GM18858 (cell line): ENCODE measurements around the gene NCF1.
A peak's percentile ranks its signal among the peaks of the same experiment; 100 is the strongest.
"Not testable (repeated sequence)": the region's sequence is repeated elsewhere in the genome, so short reads cannot be mapped to it uniquely, and the experiment has no call there.

Experiments
- ATAC-seq: cut with Tn5 transposase; IDR thresholded peaks from one replicate; pipeline ENCODE4 v1.9.1; 2021; ENCODE audit not compliant: unreplicated experiment

NCF1 gene

DNA sequence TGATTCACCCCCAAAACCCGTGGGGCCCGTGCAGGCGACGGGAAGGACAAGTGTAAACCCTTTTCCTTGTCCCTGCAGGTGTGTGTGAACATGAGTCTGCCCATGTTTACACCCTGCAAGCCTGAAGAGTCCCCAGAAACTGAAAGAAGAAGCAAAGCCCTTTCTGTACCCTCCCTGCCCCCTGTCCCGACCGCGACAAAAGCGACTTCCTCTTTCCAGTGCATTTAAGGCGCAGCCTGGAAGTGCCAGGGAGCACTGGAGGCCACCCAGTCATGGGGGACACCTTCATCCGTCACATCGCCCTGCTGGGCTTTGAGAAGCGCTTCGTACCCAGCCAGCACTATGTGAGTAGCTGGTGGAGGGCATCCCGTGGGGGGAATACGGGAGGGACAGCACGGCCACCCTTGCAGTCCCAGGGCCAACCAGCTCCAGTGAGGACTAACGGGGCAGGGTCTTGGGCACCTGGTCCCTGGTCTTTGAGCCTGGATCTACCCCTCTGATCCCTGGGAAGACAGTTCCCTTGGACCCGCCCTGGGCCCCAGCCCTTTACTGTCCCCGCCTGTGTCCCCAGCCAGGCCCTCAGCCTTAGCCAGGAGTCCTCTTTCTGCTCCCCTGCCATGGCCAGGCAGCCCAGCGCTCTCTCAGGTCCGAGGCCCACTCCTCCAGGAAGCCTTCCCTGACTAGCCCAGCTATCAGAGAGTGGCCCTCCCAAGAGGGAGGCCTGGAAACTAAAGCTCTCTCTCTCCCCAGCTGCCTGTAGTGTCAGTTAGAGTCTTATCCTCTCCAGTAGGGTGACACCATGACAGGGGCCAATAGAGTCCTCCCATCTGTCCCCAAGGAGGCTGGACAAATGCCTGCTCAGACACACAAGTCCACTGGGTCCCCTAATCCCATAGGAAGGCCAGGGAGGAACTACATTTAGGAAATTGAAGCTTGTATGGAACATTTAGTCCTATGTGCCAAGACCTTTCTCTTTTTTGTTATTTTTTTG, at the start of gene NCF1:
TSS of gene NCF1 (plus strand) at position 252 of the 991 bp plus-strand sequence. CDS start at position 273, 21 bp downstream.
- peak; percentile 71 for ATAC-seq

DNA sequence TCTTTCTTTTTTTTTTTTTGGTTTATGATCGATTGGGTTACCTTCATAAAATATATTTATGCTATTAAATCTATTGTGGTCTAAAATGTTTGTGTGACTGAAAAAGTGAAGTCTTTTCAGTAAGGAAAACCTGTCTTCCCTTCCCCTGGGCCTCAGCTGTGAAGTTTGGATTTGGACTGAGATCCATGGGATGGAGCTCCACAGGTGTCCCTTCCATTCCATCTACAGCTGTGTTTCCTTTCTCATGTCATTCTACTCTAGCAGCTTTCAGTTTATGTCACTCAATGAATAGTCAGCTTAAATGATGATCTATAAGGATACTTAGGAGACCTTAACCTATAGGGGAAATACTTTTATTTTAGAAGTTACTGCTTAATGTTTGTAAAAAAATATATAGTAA, 48.0 kb upstream of the NCF1 start:
- ATAC-seq: no peak

DNA sequence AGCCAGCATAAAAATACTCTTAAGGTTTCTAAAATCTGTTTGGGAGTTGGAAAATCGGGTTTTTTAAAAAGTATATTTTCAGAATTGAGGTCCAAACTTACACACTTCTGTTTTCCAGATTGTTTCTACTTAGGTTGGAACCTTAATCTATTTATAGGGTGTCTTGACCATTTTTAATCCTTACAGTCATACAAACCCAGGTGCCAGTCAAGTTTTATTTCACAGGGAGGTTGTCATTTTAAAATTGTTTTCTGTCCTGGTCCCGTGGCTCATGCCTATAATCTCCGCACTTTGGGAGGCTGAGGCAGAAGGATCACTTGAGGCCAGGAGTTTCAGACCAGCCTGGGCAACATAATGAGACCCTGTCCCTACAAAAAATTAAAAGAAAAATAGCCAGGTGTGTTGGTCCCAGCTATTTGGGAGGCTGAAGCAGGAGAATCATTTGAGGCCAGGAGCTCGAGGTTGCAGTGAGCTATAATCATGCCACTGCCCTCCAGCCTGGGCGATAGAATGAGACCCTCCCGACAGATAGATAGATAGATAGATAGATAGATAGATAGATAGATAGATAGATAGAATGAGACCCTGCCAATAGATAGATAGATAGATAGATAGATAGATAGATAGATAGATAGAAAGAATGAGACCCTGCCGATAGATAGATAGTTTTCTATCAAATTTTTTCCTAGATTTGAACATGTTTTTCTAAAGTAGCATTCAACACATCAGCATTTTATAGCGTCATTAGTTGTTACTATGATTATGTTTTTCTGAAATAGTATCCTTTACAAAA, 47.3 kb upstream of the NCF1 start:
- no peak for ATAC-seq

DNA sequence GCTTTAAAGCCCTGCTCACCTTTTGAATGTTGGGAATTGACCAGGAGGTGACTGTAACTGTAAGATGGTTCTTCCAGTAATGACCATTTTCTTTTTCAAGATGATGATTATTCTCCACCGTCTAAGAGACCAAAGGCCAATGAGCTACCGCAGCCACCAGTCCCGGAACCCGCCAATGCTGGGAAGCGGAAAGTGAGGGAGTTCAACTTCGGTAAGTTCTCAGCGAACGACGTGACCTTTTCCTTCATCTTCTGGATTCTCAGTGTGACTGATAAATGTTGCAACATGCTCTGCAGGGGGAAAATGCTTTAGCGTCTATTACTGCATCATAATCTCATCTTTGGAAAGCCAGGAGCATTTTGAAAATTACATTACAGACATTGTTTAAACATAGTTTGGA, 45.1 kb upstream of the NCF1 start:
- not testable (repeated sequence) for ATAC-seq

DNA sequence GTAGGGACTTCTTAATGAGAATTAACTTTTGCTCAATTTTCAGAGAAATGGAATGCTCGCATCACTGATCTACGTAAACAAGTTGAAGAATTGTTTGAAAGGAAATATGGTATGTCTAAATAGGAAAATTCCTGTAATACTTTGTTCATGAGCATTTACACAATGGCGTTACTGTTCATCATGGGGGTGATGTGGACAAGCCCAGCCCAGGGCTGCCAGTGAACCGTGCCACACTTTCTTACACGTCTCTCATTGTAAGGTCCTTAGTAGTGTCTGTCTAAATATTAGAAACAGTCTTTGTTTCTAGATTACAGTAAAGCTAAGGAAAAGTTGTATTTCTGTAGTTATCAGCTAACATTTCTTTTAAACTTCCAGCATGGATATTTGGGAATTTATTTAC, 43.6 kb upstream of the NCF1 start:
- not testable (repeated sequence) for ATAC-seq

DNA sequence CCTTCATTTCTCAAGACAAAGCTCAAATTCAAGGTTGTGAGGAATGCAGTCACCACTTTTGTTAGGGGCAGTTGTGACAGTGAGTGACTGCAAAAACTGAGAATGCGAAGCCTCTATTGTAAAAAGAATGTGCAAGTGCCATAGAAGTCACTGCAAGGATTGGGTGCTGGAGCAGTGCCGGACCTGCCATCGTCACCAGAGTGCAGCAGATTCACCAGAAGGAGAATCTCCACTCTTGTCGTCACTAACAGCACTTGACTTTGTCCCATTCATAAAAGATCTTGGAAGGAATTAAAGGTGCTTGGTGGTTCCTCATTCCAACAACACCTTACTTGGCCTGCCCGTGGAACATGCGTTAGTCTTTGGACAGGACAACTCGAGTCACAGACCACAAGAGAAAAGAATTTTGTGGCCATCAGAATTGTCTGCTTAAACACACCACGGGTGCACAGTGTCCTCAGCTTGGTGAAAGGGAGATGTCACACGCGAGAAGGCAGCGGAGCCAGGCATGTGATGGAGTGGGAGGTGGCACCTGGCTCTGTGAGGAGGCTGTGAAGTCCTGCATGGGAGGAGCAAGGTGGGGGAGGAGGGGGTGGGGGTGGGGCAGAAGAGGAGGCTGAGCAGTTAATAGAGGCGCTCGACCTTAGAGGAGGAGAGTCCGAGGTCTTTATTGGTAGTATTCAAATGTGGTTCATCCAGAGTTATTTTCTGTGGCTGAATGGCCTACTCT, 33.7 kb upstream of the NCF1 start:
- not testable (repeated sequence) for ATAC-seq

DNA sequence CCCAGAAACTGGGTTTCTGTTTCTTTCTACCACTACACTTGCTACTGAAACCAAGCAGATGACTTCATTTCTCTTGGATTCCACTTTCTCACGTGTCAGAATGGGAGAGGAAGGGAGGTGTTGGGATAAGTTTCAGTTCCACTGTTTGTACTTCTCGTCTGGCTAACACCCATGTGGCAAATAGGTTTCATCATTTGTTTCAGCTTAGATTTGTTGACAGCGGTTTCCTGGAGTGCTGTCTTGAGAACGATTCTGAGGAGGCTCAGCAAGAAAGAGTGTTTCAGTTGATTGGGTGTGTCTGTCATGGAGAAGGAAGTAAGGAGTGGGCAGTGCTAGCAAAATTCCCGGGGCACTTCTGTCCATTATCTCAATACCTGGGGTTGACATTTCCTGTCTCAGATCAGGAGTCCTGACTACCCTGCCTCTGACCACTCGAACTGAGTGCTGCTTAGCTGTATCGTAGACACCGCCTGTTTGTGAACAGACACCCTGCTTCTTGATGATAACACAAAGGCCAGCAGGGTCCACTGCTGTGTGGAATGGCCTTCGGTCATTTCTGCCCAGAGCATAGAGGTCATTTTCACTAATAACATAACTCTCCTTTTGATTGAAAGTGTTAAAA, 29.8 kb upstream of the NCF1 start:
- ATAC-seq: not testable (repeated sequence)

DNA sequence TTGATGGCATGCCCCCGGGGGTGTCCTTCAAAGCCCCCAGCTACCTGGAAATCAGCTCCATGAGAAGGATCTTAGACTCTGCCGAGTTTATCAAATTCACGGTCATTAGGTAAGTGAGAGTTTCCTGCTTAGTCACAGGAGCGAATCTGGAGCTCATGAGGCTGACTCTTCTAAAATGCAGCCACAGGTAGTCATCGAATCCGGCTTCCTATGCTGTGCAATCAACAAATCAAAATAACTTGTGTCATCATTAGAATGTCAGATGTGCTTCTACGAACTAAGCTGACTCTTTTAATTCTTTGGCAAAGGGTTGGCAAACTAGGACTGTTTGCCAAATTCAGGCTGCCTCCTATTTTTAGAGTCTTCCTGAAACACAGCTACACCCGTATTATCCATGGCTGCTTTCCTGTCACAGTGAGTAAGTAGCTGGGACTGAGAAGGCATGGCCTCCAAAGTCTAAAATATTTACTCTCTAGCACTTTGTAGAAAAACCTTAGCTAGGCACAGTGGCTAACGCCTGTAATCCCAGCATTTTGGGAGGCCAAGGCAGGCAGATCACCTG, 19.8 kb upstream of the NCF1 start:
- not testable (repeated sequence) for ATAC-seq

DNA sequence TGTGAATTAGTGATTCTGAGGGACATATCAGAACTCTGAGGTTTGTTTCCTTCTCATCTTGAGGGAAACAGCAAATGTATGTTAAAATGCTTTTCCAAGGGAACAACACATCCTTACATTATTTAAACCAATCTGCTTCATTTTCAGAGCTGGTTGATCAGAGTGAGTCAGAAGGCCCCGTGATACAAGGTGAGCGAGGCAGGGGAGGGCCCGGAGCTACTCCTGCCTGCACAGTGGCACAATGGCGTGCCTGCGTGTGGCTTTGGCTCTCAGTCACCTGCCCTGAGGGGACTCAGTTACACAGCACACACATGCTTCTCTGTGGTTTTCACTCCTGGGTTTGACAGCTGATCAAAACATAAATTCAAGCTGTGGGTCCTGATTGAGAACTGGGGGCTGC, 17.1 kb upstream of the NCF1 start:
- not testable (repeated sequence) for ATAC-seq

DNA sequence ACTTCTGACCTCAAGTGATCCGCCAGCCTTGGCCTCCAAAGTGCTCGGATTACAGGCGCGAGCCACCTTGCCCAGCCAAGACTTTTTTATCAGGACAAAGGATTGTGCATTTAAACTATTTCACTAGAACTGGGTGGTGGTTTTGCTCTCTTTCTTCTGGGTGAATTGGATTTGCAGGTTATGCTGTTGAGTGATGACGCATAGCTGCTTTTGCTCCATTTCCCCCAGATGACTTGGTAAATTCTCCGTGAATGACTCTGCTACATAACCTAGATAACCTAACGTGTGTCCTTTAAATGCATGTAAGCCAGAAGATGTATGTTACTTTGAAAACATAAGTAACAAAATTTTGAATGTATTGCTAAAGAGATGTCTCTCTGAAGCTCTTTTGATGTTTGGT, 15.5 kb upstream of the NCF1 start:
- not testable (repeated sequence) for ATAC-seq

DNA sequence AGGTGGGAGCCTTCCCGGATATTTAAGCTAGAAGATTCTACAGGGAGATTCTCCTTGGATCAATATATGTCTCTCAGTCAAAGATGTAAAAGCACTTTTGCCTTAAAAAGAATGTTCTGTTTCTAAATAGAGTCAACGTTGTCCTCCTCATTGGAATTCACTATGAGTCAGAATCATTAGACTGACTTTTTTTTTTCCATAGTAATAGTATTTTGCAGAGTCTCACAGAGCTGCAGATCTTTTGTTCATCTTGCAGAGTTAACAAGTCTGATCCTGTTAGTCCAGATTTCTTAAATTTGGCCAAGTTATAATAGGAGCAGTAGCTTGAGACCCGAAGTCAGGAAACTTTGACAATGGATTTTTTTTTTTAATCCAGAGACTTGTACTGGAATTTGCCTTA, 14.8 kb upstream of the NCF1 start:
- not testable (repeated sequence) for ATAC-seq

DNA sequence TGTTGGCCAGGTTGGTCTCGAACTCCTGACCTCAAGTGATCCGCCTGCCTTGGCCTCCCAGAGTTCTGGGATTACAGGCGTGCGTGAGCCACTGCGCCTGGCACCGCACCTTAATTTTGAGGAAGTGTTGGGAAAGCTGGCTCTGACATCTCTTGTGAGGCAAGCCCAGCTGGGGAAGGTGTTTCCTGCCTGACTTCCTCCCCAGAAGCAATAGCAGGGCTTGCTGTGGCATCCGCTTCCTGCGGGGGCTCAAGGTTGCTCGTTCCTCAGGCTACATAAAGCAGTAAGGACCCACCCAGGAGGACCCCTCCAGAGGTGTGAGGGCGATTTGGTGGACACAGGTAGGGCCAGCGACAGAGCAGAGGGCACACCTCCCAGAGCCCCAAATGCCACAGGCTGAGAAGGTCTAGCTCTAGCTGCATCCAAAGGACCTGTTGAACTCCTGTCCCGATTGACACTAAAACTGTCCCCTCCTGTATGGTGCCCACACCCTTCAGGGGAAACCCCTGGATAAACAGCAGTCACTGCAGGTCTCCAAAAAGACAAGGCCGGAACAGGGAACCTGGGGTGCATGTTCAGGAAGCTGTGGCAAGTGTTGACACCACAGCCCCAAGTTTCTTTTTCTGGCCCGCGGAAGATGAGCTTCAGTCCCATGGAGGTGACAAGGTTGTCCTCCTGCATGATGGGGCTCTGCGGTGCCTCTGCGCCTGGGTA, 8.4 kb upstream of the NCF1 start:
- ATAC-seq: not testable (repeated sequence)

DNA sequence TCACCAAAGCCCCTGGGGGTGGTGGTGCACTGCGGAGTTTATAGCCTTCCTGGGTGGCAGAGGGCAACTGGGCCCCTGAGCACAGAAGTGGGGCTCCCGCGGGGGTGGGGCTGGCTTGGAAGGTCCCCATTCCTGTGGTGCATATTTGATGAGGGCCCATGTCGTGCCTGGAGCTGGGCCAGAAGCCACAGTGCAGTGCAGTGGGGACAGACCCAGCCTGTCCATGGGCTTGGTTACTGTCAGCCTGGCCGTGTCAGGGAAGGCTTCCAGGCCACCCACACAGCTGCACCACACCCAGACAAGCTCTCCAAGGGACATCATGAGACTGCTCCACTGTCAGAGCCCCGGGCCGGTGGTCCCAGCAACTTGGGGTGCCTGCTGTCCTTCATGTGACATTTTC, 7.3 kb upstream of the NCF1 start:
- ATAC-seq: not testable (repeated sequence)

DNA sequence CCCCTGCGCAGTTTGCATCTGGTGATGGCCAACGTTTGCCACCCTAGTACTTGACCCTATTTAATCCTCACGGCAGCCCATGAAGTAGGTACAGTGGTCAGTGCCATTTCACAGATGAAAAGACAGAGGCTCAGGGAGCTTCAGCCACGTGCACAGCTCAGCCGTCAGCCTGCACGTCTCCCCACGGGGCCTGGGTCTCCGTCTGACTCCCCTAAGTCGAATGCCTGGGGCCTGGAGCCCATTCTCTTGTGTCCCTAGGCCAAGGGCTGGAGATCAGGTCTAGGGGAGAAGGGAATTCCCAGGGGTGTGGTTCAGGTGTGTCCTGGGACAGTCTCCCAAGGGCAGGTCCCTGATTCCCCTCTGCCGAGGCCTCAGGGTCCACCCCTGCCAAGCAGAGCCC, 6.8 kb upstream of the NCF1 start:
- ATAC-seq: not testable (repeated sequence)

DNA sequence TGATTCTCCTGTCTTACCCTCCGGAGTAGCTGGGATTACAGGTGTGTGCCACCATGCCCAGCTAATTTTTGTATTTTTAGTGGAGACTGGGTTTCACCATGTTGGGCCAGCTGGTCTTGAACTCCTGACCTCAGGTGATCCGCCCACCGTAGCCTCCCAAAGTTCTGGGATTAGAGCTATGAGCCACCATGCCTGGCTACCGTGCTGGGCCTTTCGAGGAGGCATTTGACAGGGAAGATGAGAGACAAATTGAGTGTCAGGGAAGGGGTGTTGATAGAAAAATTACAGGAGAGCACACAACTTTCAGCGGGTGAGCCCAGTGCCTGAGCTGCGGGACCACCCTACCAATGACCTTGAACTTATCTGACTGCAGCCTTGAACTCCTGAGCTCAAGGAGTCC, 3.7 kb upstream of the NCF1 start:
- not testable (repeated sequence) for ATAC-seq

DNA sequence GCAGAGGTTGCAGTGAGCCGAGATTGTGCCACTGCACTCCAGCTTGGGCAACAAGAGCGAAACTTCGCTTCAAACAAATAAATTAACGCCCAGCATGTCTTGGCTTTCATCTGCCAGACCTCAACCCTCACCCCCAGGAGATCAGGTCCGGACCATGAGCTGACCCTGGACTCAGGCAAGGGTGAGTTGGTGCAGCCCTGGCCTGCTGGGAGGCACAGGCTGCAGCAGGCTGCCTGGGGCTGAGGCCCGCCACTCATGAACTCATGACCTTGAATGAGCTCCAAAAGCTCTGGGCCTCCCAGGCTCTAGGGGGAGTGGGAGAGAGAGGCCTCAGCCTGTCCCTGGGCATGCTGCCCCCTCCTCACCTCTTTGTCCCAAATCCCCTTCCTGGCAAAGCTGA, 1.7 kb upstream of the NCF1 start:
- not testable (repeated sequence) for ATAC-seq

DNA sequence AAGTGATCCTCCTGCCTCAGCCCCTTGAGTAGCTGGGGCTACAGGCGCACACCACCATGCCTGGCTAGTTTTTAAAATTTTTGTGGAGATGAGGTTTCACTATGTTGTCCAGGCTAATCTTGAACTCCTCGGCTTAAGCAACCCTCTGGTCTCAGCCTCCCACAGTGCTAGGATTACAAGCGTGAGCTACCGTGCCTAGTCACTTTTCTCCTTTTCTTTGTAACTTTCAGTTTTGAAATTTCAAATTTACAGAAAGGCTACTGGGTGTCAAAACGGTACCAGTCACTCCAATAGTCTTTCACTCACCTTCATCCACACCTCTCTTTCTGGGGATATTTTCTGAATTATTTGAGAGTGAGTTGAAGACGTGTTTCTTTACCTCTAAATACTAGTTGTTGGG, 1.3 kb downstream of the NCF1 start:
- peak; percentile 41 for ATAC-seq

DNA sequence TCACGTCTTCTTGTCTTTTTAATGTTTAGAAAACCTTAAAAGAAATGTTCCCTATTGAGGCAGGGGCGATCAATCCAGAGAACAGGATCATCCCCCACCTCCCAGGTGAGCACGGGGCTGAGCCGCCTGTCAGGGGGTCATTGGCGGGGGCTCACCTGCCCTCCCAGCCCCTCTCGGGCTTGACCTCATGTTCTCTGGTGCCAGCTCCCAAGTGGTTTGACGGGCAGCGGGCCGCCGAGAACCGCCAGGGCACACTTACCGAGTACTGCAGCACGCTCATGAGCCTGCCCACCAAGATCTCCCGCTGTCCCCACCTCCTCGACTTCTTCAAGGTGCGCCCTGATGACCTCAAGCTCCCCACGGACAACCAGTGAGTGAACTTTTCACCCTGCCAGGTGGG, 5.2 kb downstream of the NCF1 start:
- ATAC-seq: not testable (repeated sequence)

DNA sequence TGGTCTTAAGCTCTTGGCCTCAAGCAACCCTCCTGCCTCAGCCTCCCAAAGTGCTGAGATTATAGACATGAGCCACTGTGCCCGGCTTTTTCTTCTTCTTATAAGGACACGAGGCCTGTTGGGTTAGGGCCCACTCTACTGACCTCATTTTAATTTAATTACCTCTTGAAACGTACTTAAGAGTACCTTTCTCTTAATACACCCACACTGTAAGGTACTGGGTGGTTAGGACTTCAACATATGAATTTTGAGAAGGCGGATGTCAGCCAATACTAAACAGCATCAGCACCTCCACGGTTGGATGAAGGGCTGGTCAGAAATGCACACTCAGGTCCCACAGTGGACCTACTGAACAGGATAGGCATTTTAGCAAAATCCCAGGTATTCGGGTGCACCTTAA, 7.9 kb downstream of the NCF1 start:
- not testable (repeated sequence) for ATAC-seq

DNA sequence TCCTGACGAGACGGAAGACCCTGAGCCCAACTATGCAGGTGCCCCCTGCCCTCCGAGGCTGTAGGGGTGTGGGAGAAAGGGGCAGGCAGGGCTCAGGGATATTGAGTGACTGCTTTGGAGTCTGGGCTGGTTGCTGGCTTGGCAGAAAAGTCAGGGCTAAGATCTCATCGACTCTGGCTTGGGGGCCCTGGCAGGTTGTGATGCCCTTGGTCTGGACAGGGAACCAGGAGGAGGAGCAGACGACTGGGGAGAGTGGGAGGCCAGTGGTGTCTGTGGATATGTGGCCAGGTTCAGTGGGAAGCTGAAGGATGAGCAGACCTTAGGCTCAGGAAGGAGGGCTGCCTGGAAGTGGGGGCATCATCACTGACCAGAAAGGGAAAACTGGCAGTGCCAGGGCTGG, 9.8 kb downstream of the NCF1 start:
- ATAC-seq: not testable (repeated sequence)
